GM10248 (cell line): ENCODE measurements around the gene NDST1.

Experiments
- CTCF ChIA-PET: fragments of 300-600 bp; sonication (Branson Sonifier 250); formaldehyde crosslinking; extraction: SDS; loops from one replicate; lab custom pipeline; 2021; ENCODE audit warnings: antibody characterized with exemption; lab: Yijun Ruan, JAX
- POLR2A ChIA-PET: fragments of 350-650 bp; sonication (Branson Sonifier 250); formaldehyde crosslinking; extraction: SDS; loops from one replicate; lab custom pipeline; 2020; ENCODE audit warnings: antibody characterized with exemption; lab: Yijun Ruan, JAX
- DNase-seq: peaks from one replicate; pipeline ENCODE4 v3.0.0; 2012; ENCODE audit errors: extremely low spot score
- TF ChIP-seq, protein P1 (sequence below): IDR thresholded peaks from 2 replicates; pipeline ENCODE4 v1.5.1; 2012; ENCODE audit warnings: mild to moderate bottlenecking, low read depth; ENCODE audit errors: extremely low read depth, missing control alignments, control extremely low read depth

NDST1 gene

DNA sequence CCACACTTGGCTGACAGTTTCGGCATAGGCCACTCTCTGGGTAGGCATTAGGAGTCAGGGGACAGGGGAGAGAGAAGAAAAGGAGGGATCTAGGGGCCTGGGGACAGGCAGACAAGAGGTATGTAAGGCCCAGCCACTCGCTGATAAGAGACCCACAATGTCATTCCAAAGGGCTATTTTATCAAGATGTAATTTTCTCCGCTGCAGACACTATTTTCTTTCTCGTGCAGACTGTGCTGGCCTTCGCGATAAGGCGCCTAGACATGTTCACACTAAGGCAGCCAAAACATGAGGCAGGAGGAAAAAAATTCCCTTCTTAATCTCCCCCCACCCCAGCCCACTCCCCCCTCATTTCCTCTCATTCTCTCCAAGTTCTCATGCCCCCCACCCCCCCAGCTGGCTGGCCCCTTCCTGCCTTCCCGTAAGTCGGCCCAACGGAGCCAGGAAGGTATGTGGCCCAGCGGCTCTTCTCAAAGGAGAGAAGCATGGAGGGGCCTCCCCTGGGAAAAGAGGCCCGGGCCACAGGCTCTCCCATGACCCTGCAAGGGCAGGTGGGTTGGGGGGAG is 87.6 kb downstream of the NDST1 start:
- ChIA-PET POLR2A (no interaction called here), CTCF (interaction anchor here (1.1 kb wide), 1 partner anchor 56 kb away, joined by 3 read pairs; no protein-coding TSS in a partner anchor)
- TF ChIP-seq, protein P1, sequence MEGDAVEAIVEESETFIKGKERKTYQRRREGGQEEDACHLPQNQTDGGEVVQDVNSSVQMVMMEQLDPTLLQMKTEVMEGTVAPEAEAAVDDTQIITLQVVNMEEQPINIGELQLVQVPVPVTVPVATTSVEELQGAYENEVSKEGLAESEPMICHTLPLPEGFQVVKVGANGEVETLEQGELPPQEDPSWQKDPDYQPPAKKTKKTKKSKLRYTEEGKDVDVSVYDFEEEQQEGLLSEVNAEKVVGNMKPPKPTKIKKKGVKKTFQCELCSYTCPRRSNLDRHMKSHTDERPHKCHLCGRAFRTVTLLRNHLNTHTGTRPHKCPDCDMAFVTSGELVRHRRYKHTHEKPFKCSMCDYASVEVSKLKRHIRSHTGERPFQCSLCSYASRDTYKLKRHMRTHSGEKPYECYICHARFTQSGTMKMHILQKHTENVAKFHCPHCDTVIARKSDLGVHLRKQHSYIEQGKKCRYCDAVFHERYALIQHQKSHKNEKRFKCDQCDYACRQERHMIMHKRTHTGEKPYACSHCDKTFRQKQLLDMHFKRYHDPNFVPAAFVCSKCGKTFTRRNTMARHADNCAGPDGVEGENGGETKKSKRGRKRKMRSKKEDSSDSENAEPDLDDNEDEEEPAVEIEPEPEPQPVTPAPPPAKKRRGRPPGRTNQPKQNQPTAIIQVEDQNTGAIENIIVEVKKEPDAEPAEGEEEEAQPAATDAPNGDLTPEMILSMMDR: no peak
- no peak for DNase-seq

DNA sequence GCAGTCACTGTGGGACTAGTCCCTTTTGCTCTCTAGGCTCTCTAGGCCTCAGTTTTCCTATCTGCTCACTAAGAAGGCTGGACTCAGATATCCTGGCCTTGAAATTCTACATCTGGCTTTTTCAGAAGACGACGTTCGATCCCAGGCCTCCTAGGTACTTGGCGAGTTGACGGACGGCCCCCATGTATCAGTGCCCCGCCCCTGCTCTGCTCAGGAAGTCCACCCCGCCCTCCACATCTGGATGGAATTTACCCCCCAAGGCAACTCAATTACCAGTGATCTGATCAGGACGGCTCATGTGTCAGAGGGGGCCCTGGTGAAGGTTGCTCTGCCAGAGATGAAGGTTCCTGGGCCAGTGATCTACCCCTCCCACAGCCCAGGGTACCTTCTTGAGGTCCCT is 88.4 kb downstream of the NDST1 start:
- no peak for DNase-seq
- ChIA-PET CTCF (no interaction called here), POLR2A (no interaction called here)
- TF ChIP-seq, protein P1: no peak

DNA sequence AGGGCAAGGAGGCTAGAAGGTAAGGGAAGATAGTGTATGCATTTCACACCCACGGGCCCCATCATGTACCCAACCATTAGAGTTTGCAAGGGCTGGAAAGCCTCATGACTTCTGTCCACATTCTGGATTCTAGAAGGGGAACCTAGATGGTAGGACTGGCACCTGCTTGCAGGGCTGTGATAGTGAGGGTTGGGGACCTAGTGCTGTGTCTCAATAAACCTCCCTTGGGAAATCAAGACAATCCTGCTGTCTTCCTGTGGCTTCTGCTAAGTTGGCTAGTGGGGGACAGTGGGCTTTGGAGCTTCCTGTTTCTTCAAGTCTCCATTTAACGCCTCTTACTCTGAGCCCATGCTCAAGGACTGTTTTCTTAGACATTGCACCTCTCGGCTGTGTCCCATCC is 88.9 kb downstream of the NDST1 start:
- CTCF ChIA-PET: no interaction called here
- POLR2A ChIA-PET: no interaction called here
- TF ChIP-seq, protein P1: no peak
- DNase-seq: no peak

DNA sequence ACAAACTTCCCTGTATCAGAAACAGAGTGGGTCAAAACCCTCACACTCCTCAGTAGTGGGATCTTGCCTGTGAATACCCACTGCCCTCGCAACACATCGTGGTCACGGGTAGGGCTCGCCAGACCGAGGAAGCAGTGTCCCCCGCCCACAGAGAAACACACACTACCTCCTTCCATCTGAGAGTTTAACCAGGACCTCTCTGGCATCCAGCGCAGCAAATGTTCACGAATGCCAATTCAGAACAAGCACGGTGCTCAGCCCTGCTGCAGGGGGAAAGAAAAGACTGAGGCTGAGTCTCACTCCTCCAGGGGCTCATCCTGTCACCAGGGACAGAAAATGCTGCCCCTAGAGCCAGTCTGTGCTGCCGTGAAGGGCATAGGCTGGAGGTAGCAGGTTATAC is 90.1 kb downstream of the NDST1 start:
- TF ChIP-seq, protein P1: no peak
- no peak for DNase-seq
- POLR2A ChIA-PET: no interaction called here
- CTCF ChIA-PET: interaction anchor here (1.5 kb wide), 1 partner anchor 12 kb away, joined by 3 read pairs; no protein-coding TSS in a partner anchor

GRCh38 chr5:150598821-150599273 is 90.9 kb downstream of the NDST1 start:
- TF ChIP-seq, protein P1: no peak
- DNase-seq: no peak
- CTCF ChIA-PET: interaction anchor here (1.5 kb wide), 1 partner anchor 11 kb away, joined by 3 read pairs; no protein-coding TSS in a partner anchor
- POLR2A ChIA-PET: no interaction called here

DNA sequence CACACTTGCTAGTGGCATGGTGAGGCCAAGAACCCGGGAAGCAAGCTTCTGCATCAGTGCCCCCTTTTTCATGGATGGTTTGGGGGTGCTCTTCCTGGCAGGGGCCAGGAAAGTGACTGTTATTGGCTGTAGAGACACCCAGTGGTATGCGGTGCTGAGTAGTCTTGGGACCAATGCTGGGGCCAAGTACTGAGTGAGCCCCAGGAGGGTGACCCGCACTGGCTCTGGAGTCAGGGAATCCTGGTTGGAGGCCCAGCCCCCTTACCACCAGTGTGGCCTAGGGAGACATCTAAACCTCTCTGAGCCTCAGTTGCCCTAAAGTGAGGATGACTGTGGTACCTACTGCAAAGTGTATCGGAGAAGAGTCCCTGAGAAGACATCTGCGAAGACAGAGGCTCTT is 91.3 kb downstream of the NDST1 start:
- TF ChIP-seq, protein P1: no peak
- ChIA-PET CTCF (interaction anchor here (1.5 kb wide), 1 partner anchor 11 kb away, joined by 3 read pairs; no protein-coding TSS in a partner anchor), POLR2A (no interaction called here)
- no peak for DNase-seq
